Measurements from ENCODE around the gene AQP12A. TPM values are rescaled to one million over a fixed set of nuclear protein-coding genes. Genes with fewer than 3 reads are reported as not detected.
"Not testable (repeated sequence)": the region's sequence is repeated elsewhere in the genome, so short reads cannot be mapped to it uniquely, and the experiment has no call there.

The AQP12A gene
- total RNA-seq (2014; rRNA removed; shearing (Covaris generic)), result not detected in 2 replicates

- not testable (repeated sequence) for DNase-seq (ENCODE audit: low read depth)
Measured at GRCh38 chr2:240691631-240692420, at the start of gene AQP12A. Gene AQP12A, plus strand, starts transcription at chr2:240691866. Its CDS starts 48 bp downstream, at chr2:240691914.

- DNase-seq (ENCODE audit: low read depth), result no peak
Measured at GRCh38 chr2:240642061-240642805, 49.4 kb upstream of the AQP12A start.

GRCh38 chr2:240642806-240643092 is 48.9 kb upstream of the AQP12A start:
- DNase-seq (ENCODE audit: low read depth), result no peak

- DNase-seq (ENCODE audit: low read depth), result no peak
Measured at GRCh38 chr2:240643093-240643810, 48.4 kb upstream of the AQP12A start.

- no peak for DNase-seq (ENCODE audit: low read depth)
Measured at GRCh38 chr2:240643811-240644150, 47.9 kb upstream of the AQP12A start.

GRCh38 chr2:240644171-240644651 is 47.5 kb upstream of the AQP12A start:
- DNase-seq (ENCODE audit: low read depth), result no peak

- DNase-seq (ENCODE audit: low read depth), result no peak
Measured at GRCh38 chr2:240644859-240645301, 46.8 kb upstream of the AQP12A start.

- DNase-seq (ENCODE audit: low read depth), result no peak
Measured at GRCh38 chr2:240645346-240645745, 46.3 kb upstream of the AQP12A start.

- no peak for DNase-seq (ENCODE audit: low read depth)
Measured at GRCh38 chr2:240645801-240646175, 45.9 kb upstream of the AQP12A start.

GRCh38 chr2:240646176-240646899 is 45.3 kb upstream of the AQP12A start:
- no peak for DNase-seq (ENCODE audit: low read depth)

- no peak for DNase-seq (ENCODE audit: low read depth)
Measured at GRCh38 chr2:240646900-240647502, 44.7 kb upstream of the AQP12A start.

- DNase-seq (ENCODE audit: low read depth), result no peak
Measured at GRCh38 chr2:240647503-240648154, 44.0 kb upstream of the AQP12A start.

GRCh38 chr2:240648155-240648649 is 43.5 kb upstream of the AQP12A start:
- no peak for DNase-seq (ENCODE audit: low read depth)

GRCh38 chr2:240648650-240649275 is 42.9 kb upstream of the AQP12A start:
- DNase-seq (ENCODE audit: low read depth), result no peak

GRCh38 chr2:240649331-240649730 is 42.3 kb upstream of the AQP12A start:
- DNase-seq (ENCODE audit: low read depth), result no peak

- no peak for DNase-seq (ENCODE audit: low read depth)
Measured at GRCh38 chr2:240650254-240650965, 41.3 kb upstream of the AQP12A start.

GRCh38 chr2:240651185-240651584 is 40.5 kb upstream of the AQP12A start:
- DNase-seq (ENCODE audit: low read depth), result no peak

- DNase-seq (ENCODE audit: low read depth), result peak; percentile 52
Measured at GRCh38 chr2:240655931-240656886, 35.5 kb upstream of the AQP12A start.
